ENCODE results near the gene BAG5.

DNA sequence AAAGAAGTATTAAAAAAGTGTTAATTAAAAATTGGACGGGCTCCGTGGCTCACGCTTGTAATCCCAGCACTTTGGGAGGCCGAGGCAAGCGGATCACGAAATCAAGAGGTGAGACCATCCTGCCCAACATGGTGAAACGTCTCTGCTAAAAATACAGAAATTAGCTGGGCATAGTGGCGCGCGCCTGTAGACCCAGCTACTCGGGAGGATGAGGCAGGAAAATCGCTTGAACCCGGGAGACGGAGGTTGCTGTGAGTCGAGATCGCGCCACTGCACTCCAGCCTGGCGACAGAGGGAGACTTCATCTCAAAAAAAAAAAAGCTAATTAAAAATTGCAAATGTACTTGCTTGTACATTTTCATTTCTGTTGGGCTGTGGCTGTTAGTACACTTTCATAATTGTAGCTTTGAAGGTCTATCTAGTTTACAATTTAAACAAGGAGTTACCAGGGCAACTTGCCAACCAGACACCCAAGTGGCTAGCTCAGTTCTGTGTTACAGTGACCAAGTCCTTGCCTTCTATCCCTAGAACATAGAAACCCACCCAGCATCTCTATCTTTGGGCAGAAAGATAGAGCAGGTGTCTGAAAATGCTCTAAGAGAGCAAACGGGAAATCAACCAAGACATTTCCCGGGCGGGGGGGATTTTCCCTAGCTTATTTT is 1.5 kb upstream of the BAG5 start:
- TF ChIP-seq, protein P1, sequence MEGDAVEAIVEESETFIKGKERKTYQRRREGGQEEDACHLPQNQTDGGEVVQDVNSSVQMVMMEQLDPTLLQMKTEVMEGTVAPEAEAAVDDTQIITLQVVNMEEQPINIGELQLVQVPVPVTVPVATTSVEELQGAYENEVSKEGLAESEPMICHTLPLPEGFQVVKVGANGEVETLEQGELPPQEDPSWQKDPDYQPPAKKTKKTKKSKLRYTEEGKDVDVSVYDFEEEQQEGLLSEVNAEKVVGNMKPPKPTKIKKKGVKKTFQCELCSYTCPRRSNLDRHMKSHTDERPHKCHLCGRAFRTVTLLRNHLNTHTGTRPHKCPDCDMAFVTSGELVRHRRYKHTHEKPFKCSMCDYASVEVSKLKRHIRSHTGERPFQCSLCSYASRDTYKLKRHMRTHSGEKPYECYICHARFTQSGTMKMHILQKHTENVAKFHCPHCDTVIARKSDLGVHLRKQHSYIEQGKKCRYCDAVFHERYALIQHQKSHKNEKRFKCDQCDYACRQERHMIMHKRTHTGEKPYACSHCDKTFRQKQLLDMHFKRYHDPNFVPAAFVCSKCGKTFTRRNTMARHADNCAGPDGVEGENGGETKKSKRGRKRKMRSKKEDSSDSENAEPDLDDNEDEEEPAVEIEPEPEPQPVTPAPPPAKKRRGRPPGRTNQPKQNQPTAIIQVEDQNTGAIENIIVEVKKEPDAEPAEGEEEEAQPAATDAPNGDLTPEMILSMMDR (IDR thresholded peaks at IDR 0.05), result no peak
- TF ChIP-seq POLR2A (IDR thresholded peaks at IDR 0.05), result no peak
